ENCODE results near the gene SUMF1. TPM values are rescaled to one million over a fixed set of nuclear protein-coding genes. Genes with fewer than 3 reads are reported as not detected.

SUMF1 gene
- total RNA-seq, 1 donor from 2014 or later: 27.9 TPM

DNA sequence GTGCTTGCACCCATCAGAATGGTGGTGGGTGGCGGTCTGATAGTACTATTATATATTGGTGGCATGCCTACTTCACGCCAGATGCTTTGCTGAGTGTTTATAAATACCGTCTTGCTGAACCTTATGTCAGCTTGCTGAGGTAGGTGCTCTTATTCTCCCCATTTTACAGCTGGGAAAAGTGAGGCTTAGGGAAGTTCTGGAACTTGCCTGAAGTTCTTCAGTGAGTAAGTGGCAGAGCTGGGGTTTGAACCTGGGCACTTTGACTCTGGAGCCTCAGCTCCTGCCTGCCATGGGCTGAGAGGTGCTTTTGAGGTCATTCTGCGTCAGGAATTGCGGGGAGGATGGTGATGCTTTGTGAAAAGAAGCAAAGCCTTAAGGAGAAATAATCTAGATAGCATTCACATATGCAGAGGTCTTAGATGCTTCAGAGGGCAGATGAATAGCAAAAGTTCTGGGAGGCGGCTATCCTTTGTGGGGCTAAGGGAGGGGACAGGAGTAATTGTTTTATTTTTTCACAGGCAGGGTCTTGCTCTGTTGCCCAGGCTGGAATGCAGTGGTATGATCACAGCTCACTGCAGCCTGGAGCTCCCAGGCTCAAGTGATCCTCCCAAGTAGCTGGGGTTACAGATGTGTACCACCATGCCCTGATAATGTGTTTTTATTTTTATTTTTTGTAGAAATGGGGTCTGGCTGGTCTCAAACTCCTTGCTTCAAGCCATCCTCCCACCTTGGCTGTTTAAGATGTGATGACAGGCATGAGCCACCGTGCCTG, 44.6 kb upstream of the SUMF1 start:
- H3K27me3 Mint-ChIP-seq: no peaks in the 10 kb centered on the region
- peaks cover 73% of the 10 kb centered on the region for H3K4me1 Mint-ChIP-seq (ENCODE audit: unreplicated experiment)
- peaks cover 12% of the 10 kb centered on the region for H3K36me3 Mint-ChIP-seq
- TF ChIP-seq, protein P1, sequence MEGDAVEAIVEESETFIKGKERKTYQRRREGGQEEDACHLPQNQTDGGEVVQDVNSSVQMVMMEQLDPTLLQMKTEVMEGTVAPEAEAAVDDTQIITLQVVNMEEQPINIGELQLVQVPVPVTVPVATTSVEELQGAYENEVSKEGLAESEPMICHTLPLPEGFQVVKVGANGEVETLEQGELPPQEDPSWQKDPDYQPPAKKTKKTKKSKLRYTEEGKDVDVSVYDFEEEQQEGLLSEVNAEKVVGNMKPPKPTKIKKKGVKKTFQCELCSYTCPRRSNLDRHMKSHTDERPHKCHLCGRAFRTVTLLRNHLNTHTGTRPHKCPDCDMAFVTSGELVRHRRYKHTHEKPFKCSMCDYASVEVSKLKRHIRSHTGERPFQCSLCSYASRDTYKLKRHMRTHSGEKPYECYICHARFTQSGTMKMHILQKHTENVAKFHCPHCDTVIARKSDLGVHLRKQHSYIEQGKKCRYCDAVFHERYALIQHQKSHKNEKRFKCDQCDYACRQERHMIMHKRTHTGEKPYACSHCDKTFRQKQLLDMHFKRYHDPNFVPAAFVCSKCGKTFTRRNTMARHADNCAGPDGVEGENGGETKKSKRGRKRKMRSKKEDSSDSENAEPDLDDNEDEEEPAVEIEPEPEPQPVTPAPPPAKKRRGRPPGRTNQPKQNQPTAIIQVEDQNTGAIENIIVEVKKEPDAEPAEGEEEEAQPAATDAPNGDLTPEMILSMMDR (conservative IDR thresholded peaks at IDR 0.05): no peak
- peak overlapping the region; percentile 22 for H3K27ac Mint-ChIP-seq
- no peak for DNase-seq (ENCODE audit: extremely low spot score, unreplicated experiment)
- H3K9me3 Mint-ChIP-seq: no peaks in the 10 kb centered on the region
- no peak overlapping the region for H3K4me3 Mint-ChIP-seq

GRCh38 chr3:4509983-4510755, 43.1 kb upstream of the SUMF1 start:
- TF ChIP-seq, protein P1 (conservative IDR thresholded peaks at IDR 0.05): no peak
- Mint-ChIP-seq H3K36me3 (peaks cover 16% of the 10 kb centered on the region), H3K4me1 (ENCODE audit: unreplicated experiment) (peaks cover 76% of the 10 kb centered on the region), H3K27me3 (no peaks in the 10 kb centered on the region), H3K4me3 (no peak overlapping the region), H3K9me3 (no peaks in the 10 kb centered on the region), H3K27ac (no peak overlapping the region)
- no peak for DNase-seq (ENCODE audit: extremely low spot score, unreplicated experiment)

DNA sequence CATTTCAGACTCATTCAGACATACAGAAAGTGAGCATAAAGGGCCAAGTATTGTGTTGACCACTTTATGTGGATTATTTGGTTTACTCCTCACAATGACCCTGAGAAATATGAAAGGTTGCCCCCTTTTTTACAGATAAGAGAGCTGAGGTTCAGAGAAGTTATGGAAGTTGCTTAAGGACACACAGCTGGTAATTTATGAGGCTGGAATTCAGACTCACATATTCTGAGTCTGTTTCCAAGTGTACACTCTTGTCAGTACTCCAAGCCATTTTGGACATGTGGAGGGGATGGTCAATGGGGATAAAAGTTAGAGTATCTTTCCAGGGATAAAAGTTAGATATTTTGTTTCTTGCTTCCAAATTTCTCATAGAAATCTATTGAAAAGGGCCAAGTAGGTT, 42.0 kb upstream of the SUMF1 start:
- peaks cover 79% of the 10 kb centered on the region for H3K4me1 Mint-ChIP-seq (ENCODE audit: unreplicated experiment)
- no peak for DNase-seq (ENCODE audit: extremely low spot score, unreplicated experiment)
- H3K36me3 Mint-ChIP-seq: peaks cover 20% of the 10 kb centered on the region
- no peak overlapping the region for H3K27ac Mint-ChIP-seq
- H3K4me3 Mint-ChIP-seq: no peak overlapping the region
- H3K27me3 Mint-ChIP-seq: no peaks in the 10 kb centered on the region
- TF ChIP-seq, protein P1 (conservative IDR thresholded peaks at IDR 0.05): no peak
- no peaks in the 10 kb centered on the region for H3K9me3 Mint-ChIP-seq

DNA sequence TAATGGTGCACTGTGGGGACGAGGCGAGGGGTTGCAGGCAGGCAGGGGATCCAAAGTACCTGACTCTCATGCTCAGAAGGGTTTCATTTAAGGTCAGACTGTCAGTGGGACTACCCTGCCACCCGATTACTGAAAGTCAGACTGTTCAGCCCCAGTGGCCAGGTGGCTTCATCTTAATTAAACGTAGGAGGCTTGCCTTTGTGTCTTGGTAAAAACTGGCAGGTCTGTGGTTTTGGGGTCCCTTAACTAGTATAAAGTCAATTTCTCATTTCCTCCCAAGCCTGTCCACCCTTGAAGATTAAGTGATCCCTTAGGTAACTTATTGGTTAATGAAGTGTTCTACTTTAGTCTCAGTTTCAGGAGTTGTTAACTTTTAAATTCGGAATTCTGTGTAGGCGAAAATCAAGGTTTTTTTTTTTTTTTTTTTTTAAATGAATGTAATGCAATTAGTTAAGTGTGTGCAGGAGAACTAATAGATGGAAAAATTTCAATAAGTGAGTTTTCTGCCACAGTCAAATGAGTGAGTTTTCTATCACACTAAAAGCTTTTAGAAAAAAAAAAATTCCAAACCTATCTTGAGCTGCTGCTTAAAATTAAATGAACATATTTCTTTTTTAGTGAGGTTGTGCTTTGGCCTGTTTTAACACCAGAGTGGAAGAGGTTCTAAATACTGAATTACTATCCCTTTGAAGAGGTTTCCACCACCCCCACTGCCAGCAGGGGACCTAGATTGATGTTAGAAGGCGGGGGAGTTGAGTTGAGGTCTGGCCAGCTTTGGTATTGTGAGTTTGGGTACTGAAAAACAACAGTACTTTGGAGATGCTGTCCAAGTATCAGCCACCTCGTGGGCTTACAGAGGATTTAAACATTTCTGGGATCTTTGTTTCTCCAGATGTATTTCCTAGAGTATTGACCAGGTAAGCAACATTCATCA, 41.2 kb upstream of the SUMF1 start:
- Mint-ChIP-seq H3K27me3 (no peaks in the 10 kb centered on the region), H3K4me3 (peak overlapping the region; percentile 16), H3K9me3 (no peaks in the 10 kb centered on the region), H3K27ac (no peak overlapping the region), H3K36me3 (peaks cover 22% of the 10 kb centered on the region), H3K4me1 (ENCODE audit: unreplicated experiment) (peaks cover 81% of the 10 kb centered on the region)
- TF ChIP-seq, protein P1 (conservative IDR thresholded peaks at IDR 0.05): no peak
- DNase-seq (ENCODE audit: extremely low spot score, unreplicated experiment): no peak

DNA sequence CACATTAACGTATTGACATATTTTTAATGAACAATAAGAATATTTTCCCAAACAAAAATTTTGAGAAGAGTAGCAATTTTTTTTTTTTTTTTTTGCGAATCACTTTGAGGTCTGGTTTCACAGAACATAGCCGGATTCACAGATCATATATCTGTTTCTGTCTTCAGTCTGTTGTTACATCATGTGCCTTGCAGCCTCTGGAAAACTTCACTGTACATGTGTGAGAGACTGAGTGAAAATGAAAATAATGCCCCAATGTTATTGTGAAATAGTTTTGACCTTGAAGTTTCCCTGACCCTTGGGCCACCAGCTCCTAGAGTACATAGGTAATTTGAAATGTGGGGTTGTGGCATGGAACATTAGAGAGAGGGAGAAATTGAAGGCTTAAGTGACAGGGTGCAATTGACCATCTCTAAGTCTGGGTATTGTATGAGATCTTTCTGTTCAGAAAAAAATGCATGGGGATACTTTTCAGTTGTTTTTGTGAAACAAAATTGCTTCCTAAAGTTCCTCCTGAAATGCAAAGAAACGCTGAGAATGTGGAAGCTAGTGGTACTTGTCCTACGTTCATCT, 40.0 kb upstream of the SUMF1 start:
- H3K9me3 Mint-ChIP-seq: no peaks in the 10 kb centered on the region
- peaks cover 73% of the 10 kb centered on the region for H3K4me1 Mint-ChIP-seq (ENCODE audit: unreplicated experiment)
- peaks cover 22% of the 10 kb centered on the region for H3K36me3 Mint-ChIP-seq

More for the DNA sequence above, 40.0 kb upstream of the SUMF1 start:
- no peak for DNase-seq (ENCODE audit: extremely low spot score, unreplicated experiment)
- no peaks in the 10 kb centered on the region for H3K27me3 Mint-ChIP-seq
- no peak overlapping the region for H3K27ac Mint-ChIP-seq
- TF ChIP-seq, protein P1 (conservative IDR thresholded peaks at IDR 0.05): no peak
- H3K4me3 Mint-ChIP-seq: peak overlapping the region; percentile 32

Measured in type B pancreatic cell (in vitro differentiated cells).